Type B pancreatic cell (in vitro differentiated cells): ENCODE measurements around the gene ANKMY2. TPM values are rescaled to one million over a fixed set of nuclear protein-coding genes. Genes with fewer than 3 reads are reported as not detected.
A peak's percentile ranks its signal among the peaks of the same experiment; 100 is the strongest.

Experiments
- DNase-seq: peaks from one replicate; pipeline ENCODE4 v3.0.0; 2021; ENCODE audit warnings: mixed read lengths; ENCODE audit not compliant: unreplicated experiment; ENCODE audit errors: extremely low spot score
- H3K27ac Mint-ChIP-seq: 2 replicates; pipeline ENCODE4 v1.8.0; 2021; ENCODE audit warnings: mild to moderate bottlenecking, mixed read lengths
- H3K27me3 Mint-ChIP-seq: 2 replicates; pipeline ENCODE4 v1.8.0; 2021; ENCODE audit warnings: mixed read lengths
- H3K36me3 Mint-ChIP-seq: 2 replicates; pipeline ENCODE4 v1.8.0; 2021; ENCODE audit warnings: mixed read lengths
- H3K4me1 Mint-ChIP-seq: one replicate; pipeline ENCODE4 v1.8.0; 2021; ENCODE audit warnings: mixed read lengths; ENCODE audit not compliant: unreplicated experiment
- H3K4me3 Mint-ChIP-seq: 2 replicates; pipeline ENCODE4 v1.8.0; 2021; ENCODE audit warnings: mild to moderate bottlenecking, mixed read lengths
- H3K9me3 Mint-ChIP-seq: 2 replicates; pipeline ENCODE4 v1.8.0; 2021; ENCODE audit warnings: mixed read lengths
- total RNA-seq: library from RNA; stranded (reverse); gene quantifications from 2 replicates; pipeline ENCODE4 v1.2.1, GENCODE V29; 2021; ENCODE audit warnings: low replicate concordance
- TF ChIP-seq, protein P1 (sequence below): fragments of 200-600 bp; sonication (generic); conservative IDR thresholded peaks from 2 replicates; pipeline ENCODE4 v1.5.0; 2021; ENCODE audit warnings: antibody characterized with exemption, mild to moderate bottlenecking

Gene ANKMY2
- total RNA-seq, 1 donor from 2014 or later, result 21.5 TPM

DNA sequence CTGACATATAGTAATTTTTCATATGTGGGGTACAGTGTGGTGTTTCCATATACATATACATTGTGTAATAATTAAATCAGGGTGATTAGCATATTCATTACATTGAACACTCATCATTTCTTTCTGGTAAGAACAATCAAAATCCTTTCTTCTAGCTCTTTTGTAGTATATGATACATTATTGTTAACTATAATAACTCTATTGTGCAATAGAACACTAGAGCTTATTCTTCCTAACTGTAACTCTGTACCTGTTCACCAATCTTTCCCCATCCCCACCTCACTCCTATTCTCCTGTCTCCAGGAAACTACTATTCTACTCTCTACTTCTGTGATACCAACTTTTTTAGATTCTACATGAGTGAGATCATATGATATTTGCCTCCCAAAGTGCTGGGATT lies 9.8 kb upstream of the ANKMY2 start:
- Mint-ChIP-seq H3K36me3 (peaks cover 13% of the 10 kb centered on the region), H3K27me3 (no peaks in the 10 kb centered on the region), H3K27ac (no peak overlapping the region), H3K9me3 (no peaks in the 10 kb centered on the region), H3K4me1 (peaks cover 21% of the 10 kb centered on the region), H3K4me3 (no peak overlapping the region)
- no peak for DNase-seq
- TF ChIP-seq, protein P1, sequence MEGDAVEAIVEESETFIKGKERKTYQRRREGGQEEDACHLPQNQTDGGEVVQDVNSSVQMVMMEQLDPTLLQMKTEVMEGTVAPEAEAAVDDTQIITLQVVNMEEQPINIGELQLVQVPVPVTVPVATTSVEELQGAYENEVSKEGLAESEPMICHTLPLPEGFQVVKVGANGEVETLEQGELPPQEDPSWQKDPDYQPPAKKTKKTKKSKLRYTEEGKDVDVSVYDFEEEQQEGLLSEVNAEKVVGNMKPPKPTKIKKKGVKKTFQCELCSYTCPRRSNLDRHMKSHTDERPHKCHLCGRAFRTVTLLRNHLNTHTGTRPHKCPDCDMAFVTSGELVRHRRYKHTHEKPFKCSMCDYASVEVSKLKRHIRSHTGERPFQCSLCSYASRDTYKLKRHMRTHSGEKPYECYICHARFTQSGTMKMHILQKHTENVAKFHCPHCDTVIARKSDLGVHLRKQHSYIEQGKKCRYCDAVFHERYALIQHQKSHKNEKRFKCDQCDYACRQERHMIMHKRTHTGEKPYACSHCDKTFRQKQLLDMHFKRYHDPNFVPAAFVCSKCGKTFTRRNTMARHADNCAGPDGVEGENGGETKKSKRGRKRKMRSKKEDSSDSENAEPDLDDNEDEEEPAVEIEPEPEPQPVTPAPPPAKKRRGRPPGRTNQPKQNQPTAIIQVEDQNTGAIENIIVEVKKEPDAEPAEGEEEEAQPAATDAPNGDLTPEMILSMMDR, result no peak

DNA sequence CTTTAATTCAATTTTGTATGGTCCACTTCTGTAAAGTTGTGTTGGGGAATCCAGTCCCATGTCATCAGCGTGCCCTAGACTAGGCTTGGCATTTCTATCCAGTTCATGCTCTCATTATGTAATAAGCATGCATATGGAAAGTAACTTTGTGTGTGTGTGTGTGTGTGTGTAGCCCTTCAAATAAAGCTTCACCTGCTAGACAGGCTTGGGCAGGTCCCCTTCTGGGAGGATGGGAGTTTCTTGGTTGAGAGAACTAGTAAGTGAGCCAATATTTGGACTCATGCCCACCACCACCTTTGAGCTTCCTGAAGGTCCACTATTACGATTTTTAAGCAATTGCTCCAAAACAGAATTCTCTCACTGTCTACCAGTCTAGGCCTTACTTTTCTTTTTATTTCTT lies 7.3 kb upstream of the ANKMY2 start:
- DNase-seq, result no peak
- TF ChIP-seq, protein P1, result no peak
- H3K27me3 Mint-ChIP-seq, result no peaks in the 10 kb centered on the region
- peaks cover 11% of the 10 kb centered on the region for H3K36me3 Mint-ChIP-seq
- H3K4me1 Mint-ChIP-seq, result peaks cover 37% of the 10 kb centered on the region
- H3K27ac Mint-ChIP-seq, result peak overlapping the region; percentile 60
- H3K4me3 Mint-ChIP-seq, result peak overlapping the region; percentile 46
- H3K9me3 Mint-ChIP-seq, result no peaks in the 10 kb centered on the region

DNA sequence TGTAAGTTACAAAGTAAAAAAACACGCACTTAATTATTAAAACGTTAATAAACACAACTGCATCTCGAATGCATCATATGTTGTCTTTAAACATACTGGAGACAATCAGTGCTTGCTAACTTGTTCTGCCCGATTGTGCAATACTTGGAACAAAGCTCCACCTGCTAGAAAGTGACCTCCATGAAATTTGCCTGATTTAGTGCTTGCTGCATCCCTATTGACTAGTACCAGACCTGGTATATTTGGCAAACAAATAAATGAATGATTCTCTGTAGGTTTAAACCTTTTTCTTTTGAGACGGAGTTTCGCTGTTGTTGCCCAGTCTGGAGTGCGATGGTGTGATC lies 6.7 kb upstream of the ANKMY2 start:
- Mint-ChIP-seq H3K9me3 (no peaks in the 10 kb centered on the region), H3K27me3 (no peaks in the 10 kb centered on the region), H3K4me1 (peaks cover 37% of the 10 kb centered on the region), H3K36me3 (peaks cover 8% of the 10 kb centered on the region), H3K4me3 (no peak overlapping the region), H3K27ac (no peak overlapping the region)
- no peak for DNase-seq
- TF ChIP-seq, protein P1, result no peak

DNA sequence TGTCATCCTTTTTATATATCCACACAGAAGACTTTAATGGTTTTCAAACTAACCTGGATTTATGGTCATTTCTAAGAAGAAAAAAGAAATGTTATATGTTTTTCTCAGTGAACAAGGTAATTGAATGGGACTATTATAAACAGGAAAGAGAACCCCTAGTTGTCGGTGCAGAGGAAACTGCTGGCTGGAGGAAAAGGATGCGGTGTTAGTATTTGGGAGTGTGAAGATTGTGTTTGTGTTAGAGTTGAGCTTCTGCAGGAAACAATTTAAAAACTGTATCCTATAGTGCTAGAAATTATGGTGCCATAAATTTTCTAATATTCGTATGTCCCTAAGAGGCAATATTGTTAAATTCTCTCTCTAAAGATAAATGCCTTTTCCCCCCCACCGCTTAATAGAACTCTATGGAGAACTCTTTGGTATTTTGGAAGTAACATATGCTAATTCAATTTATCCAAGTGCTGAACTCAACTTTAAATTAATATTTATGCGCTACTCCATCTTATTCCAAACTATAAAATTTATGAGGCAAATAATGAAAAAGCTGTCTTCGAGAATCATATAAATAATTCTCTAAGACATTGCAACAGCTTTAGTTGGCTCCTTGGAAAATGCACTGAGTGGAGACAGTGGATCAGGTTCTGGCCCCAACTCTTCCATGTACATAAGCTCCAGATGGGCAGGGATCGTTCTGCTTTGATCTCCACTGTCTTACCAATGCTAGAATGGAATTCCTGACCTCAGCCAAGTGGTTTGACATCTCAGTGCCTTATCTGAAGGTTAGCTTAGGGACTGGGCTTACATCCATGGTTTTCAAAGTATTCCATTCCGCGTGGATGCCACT lies 6.1 kb upstream of the ANKMY2 start:
- H3K27me3 Mint-ChIP-seq, result no peaks in the 10 kb centered on the region
- H3K36me3 Mint-ChIP-seq, result peaks cover 8% of the 10 kb centered on the region
- no peak overlapping the region for H3K4me3 Mint-ChIP-seq
- peaks cover 38% of the 10 kb centered on the region for H3K4me1 Mint-ChIP-seq
- TF ChIP-seq, protein P1, result no peak
- no peak overlapping the region for H3K27ac Mint-ChIP-seq
- no peaks in the 10 kb centered on the region for H3K9me3 Mint-ChIP-seq
- no peak for DNase-seq

DNA sequence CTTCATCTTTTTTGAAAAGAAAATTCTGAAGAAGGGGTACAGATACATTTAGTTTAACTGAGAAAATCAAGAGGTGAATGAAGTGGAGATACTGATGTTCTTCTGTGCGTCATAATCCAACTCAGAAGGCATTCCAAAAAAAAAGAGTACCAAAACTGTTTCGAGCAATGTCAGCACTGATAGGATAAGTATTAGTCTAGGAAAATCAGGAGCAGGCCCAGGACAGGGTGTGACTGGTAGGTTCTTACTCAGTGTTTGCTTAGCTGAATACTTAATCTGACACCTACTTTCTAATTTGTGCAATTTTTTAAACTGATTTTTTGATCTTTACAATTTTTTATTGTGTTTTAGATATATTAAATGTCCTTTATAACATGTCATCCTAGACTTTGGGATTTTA lies 4.7 kb upstream of the ANKMY2 start:
- Mint-ChIP-seq H3K4me1 (peaks cover 38% of the 10 kb centered on the region), H3K27ac (no peak overlapping the region), H3K36me3 (peaks cover 4% of the 10 kb centered on the region), H3K27me3 (no peaks in the 10 kb centered on the region), H3K9me3 (no peaks in the 10 kb centered on the region), H3K4me3 (peak overlapping the region; percentile 16)
- TF ChIP-seq, protein P1, result no peak
- no peak for DNase-seq
